D721Med (cell line): Measurements from ENCODE around the gene ABI3BP.

Experiments used
- DNase-seq: peaks from one replicate; pipeline ENCODE4 v3.0.0; 2011; ENCODE audit warnings: low spot score; ENCODE audit not compliant: insufficient read length
- FAIRE-seq: peaks from 2 replicates; lab custom pipeline; 2011; peaks lifted over from hg19 to GRCh38; lab: Jason Lieb, UNC
- TF ChIP-seq, protein P1 (sequence below): IDR thresholded peaks from 2 replicates; pipeline ENCODE4 v1.5.1; 2012; ENCODE audit warnings: mild to moderate bottlenecking, control low read depth; ENCODE audit not compliant: insufficient read depth; ENCODE audit errors: missing control alignments

Gene ABI3BP

DNA sequence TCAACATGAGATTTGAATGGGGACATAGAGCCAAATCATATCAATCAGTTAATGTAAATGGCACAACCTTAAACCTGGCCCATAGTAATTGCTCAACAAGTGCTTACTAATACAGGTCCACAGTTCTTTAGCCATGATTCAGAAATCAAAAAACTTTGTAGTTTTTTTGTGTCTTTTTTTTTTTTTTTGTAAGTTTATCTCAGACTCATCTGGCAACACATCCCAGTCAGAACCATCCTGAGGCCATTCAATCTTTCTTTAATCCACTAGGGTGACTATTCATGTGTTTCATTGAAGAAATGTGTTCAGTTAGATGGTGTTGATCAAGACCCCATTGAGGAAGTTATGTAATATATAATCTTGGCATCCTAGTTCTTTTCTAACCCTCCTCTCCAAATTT, 65.4 kb downstream of the ABI3BP start:
- DNase-seq (no peak), FAIRE-seq (no peak)
- TF ChIP-seq, protein P1, sequence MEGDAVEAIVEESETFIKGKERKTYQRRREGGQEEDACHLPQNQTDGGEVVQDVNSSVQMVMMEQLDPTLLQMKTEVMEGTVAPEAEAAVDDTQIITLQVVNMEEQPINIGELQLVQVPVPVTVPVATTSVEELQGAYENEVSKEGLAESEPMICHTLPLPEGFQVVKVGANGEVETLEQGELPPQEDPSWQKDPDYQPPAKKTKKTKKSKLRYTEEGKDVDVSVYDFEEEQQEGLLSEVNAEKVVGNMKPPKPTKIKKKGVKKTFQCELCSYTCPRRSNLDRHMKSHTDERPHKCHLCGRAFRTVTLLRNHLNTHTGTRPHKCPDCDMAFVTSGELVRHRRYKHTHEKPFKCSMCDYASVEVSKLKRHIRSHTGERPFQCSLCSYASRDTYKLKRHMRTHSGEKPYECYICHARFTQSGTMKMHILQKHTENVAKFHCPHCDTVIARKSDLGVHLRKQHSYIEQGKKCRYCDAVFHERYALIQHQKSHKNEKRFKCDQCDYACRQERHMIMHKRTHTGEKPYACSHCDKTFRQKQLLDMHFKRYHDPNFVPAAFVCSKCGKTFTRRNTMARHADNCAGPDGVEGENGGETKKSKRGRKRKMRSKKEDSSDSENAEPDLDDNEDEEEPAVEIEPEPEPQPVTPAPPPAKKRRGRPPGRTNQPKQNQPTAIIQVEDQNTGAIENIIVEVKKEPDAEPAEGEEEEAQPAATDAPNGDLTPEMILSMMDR: no peak

DNA sequence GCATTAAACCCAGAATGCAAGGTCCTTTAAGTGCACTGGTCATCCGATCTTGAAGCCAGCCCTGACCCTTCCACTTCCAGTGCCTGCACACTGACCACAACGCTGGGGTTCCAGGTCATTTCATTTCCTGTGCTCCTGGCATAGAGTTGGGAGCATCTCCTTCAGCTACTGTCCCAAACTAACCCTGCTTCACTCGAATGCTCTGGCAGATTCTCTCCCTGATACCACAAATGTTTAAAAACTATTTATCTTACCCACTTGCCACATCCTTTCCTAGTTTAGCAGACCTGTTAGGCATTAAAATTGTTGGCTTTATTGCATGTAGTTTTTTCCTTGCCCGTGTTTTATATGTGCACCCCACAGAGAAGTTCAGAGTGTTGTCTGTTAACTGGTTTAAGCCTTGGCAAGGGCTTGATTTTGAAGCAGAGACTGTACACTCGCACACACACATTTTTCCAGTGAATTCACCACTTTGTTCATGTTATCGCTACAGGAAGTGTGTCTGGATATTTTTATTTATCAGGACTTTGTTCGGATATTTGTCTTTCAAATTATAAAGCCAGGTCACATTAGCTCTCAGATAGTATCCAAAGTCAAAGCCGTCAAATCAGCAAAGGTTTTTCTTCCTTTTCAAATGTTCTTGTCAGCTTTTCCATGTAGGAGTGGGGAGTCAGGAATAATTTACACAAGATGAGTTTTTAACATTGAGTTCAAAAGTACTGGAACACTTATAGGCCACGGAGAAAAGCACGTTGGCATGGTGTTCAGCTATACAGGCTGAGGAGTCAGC, 77.3 kb downstream of the ABI3BP start:
- no peak for FAIRE-seq
- DNase-seq: no peak
- TF ChIP-seq, protein P1: no peak

DNA sequence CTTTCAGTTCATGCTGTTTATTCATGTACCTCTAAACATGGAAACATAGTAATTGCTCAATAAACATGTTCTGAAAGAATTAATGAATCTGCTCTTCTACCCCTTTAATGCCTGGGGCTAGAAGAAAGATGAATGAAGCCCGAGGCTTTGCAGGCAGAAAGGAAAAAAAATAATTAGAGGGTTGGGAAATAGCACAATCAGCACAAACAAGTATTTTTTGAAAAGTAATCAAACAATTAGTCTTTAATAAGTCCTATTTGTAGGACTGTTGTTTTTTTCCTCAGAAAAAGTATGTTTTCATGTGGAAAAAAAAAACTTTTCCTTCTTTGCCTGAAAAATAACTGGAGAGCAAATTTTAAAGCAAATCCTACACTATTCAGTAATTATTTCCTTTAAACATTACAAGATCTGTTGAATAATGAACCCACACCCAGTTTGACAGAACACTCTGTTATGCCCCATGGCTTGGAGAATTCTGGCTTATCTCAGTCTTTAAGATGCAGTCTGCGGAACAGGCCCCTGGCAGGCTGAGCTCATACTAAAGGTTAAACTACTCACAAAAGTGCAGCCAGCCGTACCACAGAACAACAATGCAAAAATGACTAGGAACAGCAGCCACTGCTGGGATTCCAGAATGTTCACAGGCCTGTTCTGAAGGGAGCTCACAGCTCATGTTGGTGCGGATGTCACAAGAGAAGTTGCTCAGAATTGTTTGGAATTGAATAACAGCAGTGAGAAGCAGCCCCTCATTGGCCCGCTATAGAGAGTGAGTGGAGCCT, 79.2 kb downstream of the ABI3BP start:
- DNase-seq: no peak
- TF ChIP-seq, protein P1: no peak
- no peak for FAIRE-seq

DNA sequence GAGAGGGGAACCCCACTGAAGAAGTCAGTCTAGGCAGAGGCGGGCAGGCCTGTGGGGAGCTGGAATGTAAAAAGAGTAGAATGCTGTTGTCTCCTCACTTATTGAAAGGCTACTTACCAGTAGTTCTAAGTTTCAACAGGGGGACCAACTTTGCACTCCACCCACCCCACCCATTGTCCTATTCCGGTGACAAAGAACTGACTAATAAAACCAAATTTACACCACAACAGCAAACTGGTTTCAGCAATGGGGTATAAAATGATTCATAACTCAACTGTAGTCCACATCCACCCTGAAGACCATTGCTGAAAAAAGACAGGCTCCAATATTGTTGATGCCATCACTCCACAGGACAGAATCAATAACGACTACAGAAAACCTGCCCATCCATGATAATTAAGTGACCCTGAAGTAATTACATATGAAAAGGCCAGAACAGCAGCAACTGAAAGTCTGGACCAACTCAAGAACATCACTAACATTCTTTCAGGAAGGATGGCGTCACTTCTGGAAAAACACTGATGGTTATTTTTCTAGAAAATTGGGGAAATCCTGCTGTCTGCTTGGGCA, 80.2 kb downstream of the ABI3BP start:
- TF ChIP-seq, protein P1: no peak
- DNase-seq (no peak), FAIRE-seq (no peak)

DNA sequence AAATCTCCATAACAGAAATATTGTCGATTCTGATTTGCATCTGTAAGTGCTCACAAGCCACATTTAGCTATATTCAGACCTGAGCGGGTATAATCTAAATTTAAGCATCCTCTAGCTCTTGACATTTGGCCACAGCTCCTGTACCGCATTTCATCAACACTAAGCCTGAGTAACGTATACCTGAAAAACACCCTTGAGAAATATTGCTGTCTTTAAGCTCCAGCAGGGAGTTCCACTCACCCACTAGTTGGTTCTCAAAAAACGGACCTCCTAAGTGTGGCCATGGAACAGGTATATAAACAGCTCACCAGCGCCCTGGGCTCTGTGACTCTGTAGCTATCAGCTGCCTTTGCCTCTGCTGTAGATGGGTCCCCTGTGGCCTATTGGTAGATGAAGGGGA, 80.7 kb downstream of the ABI3BP start:
- FAIRE-seq: no peak
- DNase-seq: no peak
- TF ChIP-seq, protein P1: no peak

DNA sequence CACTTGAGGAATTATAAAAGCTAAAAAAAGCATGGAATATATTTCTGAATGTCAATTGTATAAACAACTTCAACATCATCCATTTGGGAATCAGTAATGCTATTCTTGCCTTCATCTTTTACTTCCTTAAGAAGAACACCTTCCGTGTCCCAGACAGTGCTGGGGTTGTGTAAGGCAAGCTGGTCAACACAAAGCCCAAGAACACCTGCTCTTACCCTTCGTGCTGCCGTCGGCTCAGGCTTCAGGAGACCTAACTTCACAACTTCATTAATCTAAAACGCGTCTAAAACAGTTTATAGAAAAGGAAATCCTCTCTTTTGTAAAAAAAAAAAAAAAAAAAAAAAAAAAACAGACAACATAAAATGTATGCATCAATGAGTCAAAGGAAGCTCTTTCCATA, 81.3 kb downstream of the ABI3BP start:
- DNase-seq (no peak), FAIRE-seq (no peak)
- TF ChIP-seq, protein P1: no peak

DNA sequence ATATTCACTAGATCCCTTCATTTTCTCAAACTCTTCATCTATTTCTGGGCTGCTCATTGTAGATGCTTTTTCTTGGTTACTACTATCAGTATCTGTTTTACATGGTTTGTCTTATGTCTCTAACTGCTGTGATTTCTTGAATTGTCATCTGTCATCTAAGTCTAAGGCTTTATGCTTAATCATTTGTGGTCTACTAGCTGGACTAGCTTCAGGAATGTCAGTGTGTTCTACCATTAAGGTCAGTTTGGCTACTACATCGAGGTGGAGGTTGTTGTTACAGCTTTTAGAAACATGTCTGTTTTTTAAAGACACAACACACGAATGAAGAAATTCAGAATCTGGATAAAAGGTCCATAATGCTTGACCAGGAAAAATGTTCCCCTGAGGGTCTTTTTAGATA, 82.2 kb downstream of the ABI3BP start:
- no peak for DNase-seq
- TF ChIP-seq, protein P1: no peak
- no peak for FAIRE-seq
